ENCODE data around the gene CALHM2.

GRCh38 chr10:103458720-103459119, 6.5 kb upstream of the CALHM2 start, which contains the start of gene CALHM1:
- TF ChIP-seq POLR2A (IDR thresholded peaks at IDR 0.05; ENCODE audit: low read depth, low read length): no peak
- no peak for TF ChIP-seq POLR2AphosphoS5 (IDR thresholded peaks at IDR 0.05; ENCODE audit: low read depth, low read length)
- TF ChIP-seq TAF1 (IDR thresholded peaks at IDR 0.05; ENCODE audit: low read depth, low read length): no peak
- TF ChIP-seq SPI1 (IDR thresholded peaks at IDR 0.05; ENCODE audit: low read depth, low read length): no peak

All from GM12891 (cell line).